Mesenchymal stem cell (in vitro differentiated cells and primary cell): ENCODE results near the gene NCEH1.
A peak's percentile ranks its signal among the peaks of the same experiment; 100 is the strongest.

Source experiments
- DNase-seq: peaks from one replicate; pipeline ENCODE4 v3.0.0-alpha.2; 2013
- H2AFZ ChIP-seq: one replicate; pipeline ENCODE4 v1.6.1; 2013; ENCODE audit warnings: low read depth, mild to moderate bottlenecking, control low read depth, inconsistent platforms, low read length, moderate library complexity
- H2AK5ac ChIP-seq: 2 replicates; pipeline ENCODE4 v1.6.1; 2013; ENCODE audit warnings: low read length, moderate library complexity, mild to moderate bottlenecking, inconsistent platforms; ENCODE audit not compliant: severe bottlenecking
- H2BK120ac ChIP-seq: one replicate; pipeline ENCODE4 v1.6.1; 2013; ENCODE audit warnings: low read depth, mild to moderate bottlenecking, inconsistent platforms, low read length, moderate library complexity
- H2BK12ac ChIP-seq, 2 experiments: one replicate each; pipeline ENCODE4 v1.6.1; 2013; ENCODE audit warnings: inconsistent platforms in 2 of 2, low read length in 2 of 2, mild to moderate bottlenecking in 2 of 2, moderate library complexity in 2 of 2, control low read depth in 1 of 2
- H2BK15ac ChIP-seq: one replicate; pipeline ENCODE4 v1.6.1; 2013; ENCODE audit warnings: mild to moderate bottlenecking, low read depth, inconsistent platforms; ENCODE audit not compliant: poor library complexity, severe bottlenecking
- H2BK5ac ChIP-seq: 2 replicates; pipeline ENCODE4 v1.6.1; 2013; ENCODE audit warnings: low read depth, mild to moderate bottlenecking, low read length, control low read depth, inconsistent platforms; ENCODE audit not compliant: poor library complexity, severe bottlenecking
- H3K14ac ChIP-seq, 2 experiments: one replicate each; pipeline ENCODE4 v1.6.1; 2013; ENCODE audit warnings: inconsistent platforms in 2 of 2, low read length in 2 of 2, control low read depth in 1 of 2, mild to moderate bottlenecking in 1 of 2, moderate library complexity in 1 of 2
- H3K18ac ChIP-seq, 2 experiments: one replicate each; pipeline ENCODE4 v1.6.1; 2013; ENCODE audit warnings: inconsistent platforms in 2 of 2, low read length in 2 of 2, control low read depth in 1 of 2, low read depth in 1 of 2, mild to moderate bottlenecking in 1 of 2
- H3K23ac ChIP-seq, 2 experiments: one replicate each; pipeline ENCODE4 v1.6.1; 2013; ENCODE audit warnings: inconsistent platforms in 2 of 2, low read length in 2 of 2, mild to moderate bottlenecking in 2 of 2, moderate library complexity in 2 of 2, control low read depth in 1 of 2
- H3K27ac ChIP-seq: 2 replicates; pipeline ENCODE4 v1.5.1; 2013; ENCODE audit warnings: mild to moderate bottlenecking, moderate library complexity, low read length, control low read depth, inconsistent platforms; ENCODE audit not compliant: poor library complexity, severe bottlenecking
- H3K27me3 ChIP-seq, 2 experiments: 2 replicates each; pipeline versions ENCODE4 v1.6.1 to v1.7.0; 2013; ENCODE audit warnings: low read length in 2 of 2, mild to moderate bottlenecking in 2 of 2, moderate library complexity in 2 of 2, control low read depth in 1 of 2, inconsistent platforms in 1 of 2; ENCODE audit not compliant: control insufficient read depth in 1 of 2, insufficient read depth in 1 of 2
- H3K36me3 ChIP-seq, 2 experiments: 2 replicates each; pipeline versions ENCODE4 v1.6.1 to v1.7.0; 2013; ENCODE audit warnings: low read length in 2 of 2, control low read depth in 1 of 2, inconsistent platforms in 1 of 2, low read depth in 1 of 2, mild to moderate bottlenecking in 1 of 2; ENCODE audit not compliant: insufficient read depth in 2 of 2, control insufficient read depth in 1 of 2
- H3K4ac ChIP-seq, 2 experiments: one replicate each; pipeline ENCODE4 v1.6.1; 2013; ENCODE audit warnings: inconsistent platforms in 2 of 2, low read length in 2 of 2, mild to moderate bottlenecking in 2 of 2, moderate library complexity in 2 of 2, control low read depth in 1 of 2, low read depth in 1 of 2
- H3K4me1 ChIP-seq: 2 replicates; pipeline ENCODE4 v1.6.1; 2013; ENCODE audit warnings: low read depth, low read length, control low read depth; ENCODE audit not compliant: control insufficient read depth, insufficient read depth
- H3K4me2 ChIP-seq: 2 replicates; pipeline ENCODE4 v1.6.1; 2013; ENCODE audit warnings: low read length, mild to moderate bottlenecking, inconsistent platforms; ENCODE audit not compliant: poor library complexity, severe bottlenecking
- H3K4me3 ChIP-seq, 2 experiments: 2 replicates each; pipeline versions ENCODE4 v1.5.1 to v1.7.0; 2013; ENCODE audit warnings: low read length in 2 of 2, mild to moderate bottlenecking in 2 of 2, control low read depth in 1 of 2, low read depth in 1 of 2; ENCODE audit not compliant: insufficient read depth in 1 of 2
- H3K79me1 ChIP-seq: replicated peaks from 2 replicates; pipeline ENCODE4 v1.6.1; 2013; ENCODE audit warnings: mild to moderate bottlenecking, control low read depth, low read length, inconsistent platforms; ENCODE audit not compliant: poor library complexity, severe bottlenecking
- H3K9ac ChIP-seq: 2 replicates; pipeline ENCODE4 v1.7.0; 2013; ENCODE audit warnings: mild to moderate bottlenecking, low read length, moderate library complexity
- H3K9me3 ChIP-seq: 2 replicates; pipeline ENCODE4 v1.7.0; 2013; ENCODE audit warnings: mild to moderate bottlenecking, low read length; ENCODE audit not compliant: control insufficient read depth
- H4K8ac ChIP-seq: one replicate; pipeline ENCODE4 v1.6.1; 2013; ENCODE audit warnings: inconsistent platforms, mild to moderate bottlenecking, low read length, moderate library complexity
- H4K91ac ChIP-seq: one replicate; pipeline ENCODE4 v1.6.1; 2013; ENCODE audit warnings: mild to moderate bottlenecking, low read length, inconsistent platforms
- WGBS: methylation state at CpG from one replicate; pipeline ENCODE4 v1.1.7; 2013; ENCODE audit warnings: mixed read lengths; 5-methylcytosine and 5-hydroxymethylcytosine counted together

Gene NCEH1

DNA sequence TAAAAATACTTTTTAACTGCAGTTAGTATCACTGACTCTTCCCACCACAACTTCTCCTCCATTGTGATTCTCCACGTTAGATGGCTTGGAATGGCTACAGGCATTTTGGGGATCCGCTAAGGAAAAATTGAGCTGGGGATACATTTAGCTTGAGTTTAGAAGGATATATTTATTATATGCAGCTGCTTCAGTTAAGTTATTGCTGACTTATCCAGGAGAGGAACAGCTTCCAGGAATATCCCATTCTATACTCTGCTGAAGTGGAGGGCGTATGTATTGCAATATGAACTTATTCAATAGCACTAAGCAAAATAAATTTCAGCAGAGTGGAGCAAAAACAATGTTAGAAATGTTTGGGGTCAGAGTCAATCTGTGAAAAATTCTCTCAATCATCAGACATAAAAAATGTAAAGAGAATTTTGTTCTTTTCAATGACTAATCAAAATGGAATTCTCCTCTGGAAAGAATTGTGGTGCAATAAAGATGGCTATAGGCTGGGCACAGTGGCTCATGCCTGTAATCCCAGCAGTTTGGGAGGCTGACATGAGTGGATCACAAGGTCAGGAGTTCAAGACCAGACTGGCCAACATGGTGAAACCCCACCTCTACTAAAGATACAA is 84.7 kb downstream of the NCEH1 start:
- H2AK5ac ChIP-seq, result no peak overlapping the region
- H3K27ac ChIP-seq, result peak overlapping the region; percentile 82
- no peak overlapping the region for H2BK5ac ChIP-seq
- no peak overlapping the region for H4K91ac ChIP-seq
- no peak overlapping the region for H3K9ac ChIP-seq
- no peaks in the 10 kb centered on the region for H3K9me3 ChIP-seq
- no peak overlapping the region for H3K4me3 ChIP-seq
- no peak overlapping the region for H3K23ac ChIP-seq
- no peak overlapping the region for H2BK15ac ChIP-seq
- no peak overlapping the region for H3K18ac ChIP-seq
- no peak overlapping the region for H3K4ac ChIP-seq
- H3K14ac ChIP-seq, result no peak overlapping the region
- peaks cover 3% of the 10 kb centered on the region for H3K4me1 ChIP-seq
- peaks cover 3% of the 10 kb centered on the region for H3K79me1 ChIP-seq
- WGBS, result 50% methylated on average over 2 of the region's 3 CpGs
- no peak overlapping the region for H4K8ac ChIP-seq
- no peak overlapping the region for H2BK120ac ChIP-seq
- no peak overlapping the region for H2AFZ ChIP-seq
- no peak overlapping the region for H3K4me2 ChIP-seq
- H3K27me3 ChIP-seq, result no peaks in the 10 kb centered on the region
- no peaks in the 10 kb centered on the region for H3K36me3 ChIP-seq
- no peak overlapping the region for H2BK12ac ChIP-seq
- no peak for DNase-seq

DNA sequence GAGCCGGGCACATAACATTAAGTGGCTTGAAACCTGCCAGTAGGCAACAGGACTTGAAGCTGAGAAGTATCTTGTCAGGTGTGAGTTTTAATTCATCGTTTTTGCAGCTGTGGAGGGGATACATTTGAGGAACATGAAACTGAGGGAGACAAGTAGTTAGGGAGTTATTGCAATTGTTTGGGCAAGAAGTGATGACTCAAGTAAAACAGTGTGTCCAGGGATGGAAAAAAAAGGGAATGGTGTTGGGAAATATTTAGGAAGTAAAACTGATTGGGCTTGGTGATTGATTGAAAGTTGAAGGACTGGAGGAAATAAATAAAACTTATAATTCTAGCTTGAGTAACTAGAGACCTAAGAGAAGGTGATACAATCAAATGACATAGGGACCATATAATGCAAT is 85.5 kb downstream of the NCEH1 start:
- Histone ChIP-seq H3K79me1 (peaks cover 3% of the 10 kb centered on the region), H3K27ac (peak overlapping the region; percentile 82), H3K27me3 (no peaks in the 10 kb centered on the region), H3K36me3 (no peaks in the 10 kb centered on the region), H3K14ac (no peak overlapping the region), H3K9ac (no peak overlapping the region), H3K18ac (no peak overlapping the region), H2BK12ac (no peak overlapping the region), H4K91ac (no peak overlapping the region), H3K4me1 (peaks cover 3% of the 10 kb centered on the region), H3K23ac (no peak overlapping the region), H2BK120ac (no peak overlapping the region), H2AFZ (no peak overlapping the region), H3K4ac (no peak overlapping the region), H3K9me3 (no peaks in the 10 kb centered on the region), H3K4me2 (no peak overlapping the region), H2BK5ac (no peak overlapping the region), H2AK5ac (peak overlapping the region; percentile 79), H3K4me3 (no peak overlapping the region), H4K8ac (no peak overlapping the region), H2BK15ac (no peak overlapping the region)
- DNase-seq, result peak; percentile 64
- WGBS, result 96% methylated on average over 2 of the region's 2 CpGs

DNA sequence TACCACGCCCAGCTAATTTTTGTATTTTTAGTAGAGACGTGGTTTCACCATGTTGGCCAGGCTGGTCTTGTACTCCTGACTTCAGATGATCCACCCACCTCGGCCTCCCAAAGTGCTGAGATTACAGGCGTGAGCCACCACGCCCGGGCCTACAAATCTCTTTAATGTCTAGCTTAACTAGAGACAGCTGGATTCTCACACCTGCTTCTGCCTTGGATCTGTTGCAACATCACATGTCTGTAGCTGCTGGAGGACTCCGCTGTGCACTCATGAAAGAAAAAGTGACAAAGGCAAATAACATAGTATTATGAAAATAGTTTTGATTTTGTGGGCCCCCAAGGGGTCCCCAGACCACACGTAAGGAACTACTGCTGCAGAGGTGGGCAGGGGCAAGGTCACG is 85.9 kb downstream of the NCEH1 start:
- peak overlapping the region; percentile 82 for H3K27ac ChIP-seq
- no peak overlapping the region for H4K8ac ChIP-seq
- no peaks in the 10 kb centered on the region for H3K27me3 ChIP-seq
- H2BK5ac ChIP-seq, result no peak overlapping the region
- H3K14ac ChIP-seq, result no peak overlapping the region
- H2AFZ ChIP-seq, result no peak overlapping the region
- no peak overlapping the region for H3K9ac ChIP-seq
- no peaks in the 10 kb centered on the region for H3K9me3 ChIP-seq
- H3K18ac ChIP-seq, result no peak overlapping the region
- no peak overlapping the region for H2BK12ac ChIP-seq
- no peak overlapping the region for H2BK120ac ChIP-seq
- no peak overlapping the region for H4K91ac ChIP-seq
- no peak overlapping the region for H3K4me2 ChIP-seq
- H2BK15ac ChIP-seq, result no peak overlapping the region
- no peaks in the 10 kb centered on the region for H3K36me3 ChIP-seq
- no peak overlapping the region for H3K4me3 ChIP-seq
- peaks cover 3% of the 10 kb centered on the region for H3K4me1 ChIP-seq
- H3K23ac ChIP-seq, result no peak overlapping the region
- 94% methylated on average over 9 of the region's 9 CpGs for WGBS
- H3K4ac ChIP-seq, result no peak overlapping the region
- peak overlapping the region; percentile 79 for H2AK5ac ChIP-seq
- H3K79me1 ChIP-seq, result peaks cover 3% of the 10 kb centered on the region
- no peak for DNase-seq

DNA sequence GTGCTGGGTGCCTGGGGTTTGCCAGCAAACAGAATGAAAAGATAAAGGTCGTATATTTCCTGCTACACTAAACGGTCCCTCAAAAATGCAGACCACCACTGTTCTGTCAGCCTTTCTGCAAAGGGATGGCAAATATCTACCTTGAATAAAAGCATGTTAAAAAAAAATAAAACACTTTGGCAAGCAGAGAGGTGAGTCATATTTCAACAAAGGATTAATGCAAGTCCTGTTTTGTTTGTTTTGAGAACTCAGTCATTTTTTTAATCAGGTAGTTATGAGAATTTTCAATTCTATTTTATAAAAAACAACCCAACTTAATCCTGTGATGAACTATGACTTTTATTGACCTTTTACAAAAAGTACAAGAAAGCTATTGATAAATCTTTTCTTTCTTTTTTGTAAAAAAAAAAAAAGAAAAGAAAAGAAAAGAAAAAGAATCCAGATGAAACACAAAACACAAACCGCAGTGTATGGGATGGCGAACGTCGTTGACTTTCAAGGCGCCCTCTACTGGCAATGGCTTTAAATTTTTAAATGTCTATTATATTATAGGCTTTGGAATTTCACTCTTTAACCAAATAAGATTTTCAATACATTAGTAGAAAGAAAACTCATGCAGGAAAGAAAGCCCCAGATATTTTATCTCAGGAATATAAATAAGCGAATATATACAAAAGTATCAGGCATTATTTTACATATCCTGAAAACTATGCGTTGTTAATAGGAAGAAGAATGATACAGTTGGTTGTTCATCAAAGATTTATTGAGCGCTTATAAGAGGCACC is 87.8 kb downstream of the NCEH1 start:
- Histone ChIP-seq H2BK15ac (no peak overlapping the region), H3K4me3 (no peak overlapping the region), H3K27ac (peak overlapping the region; percentile 69), H3K9ac (peak overlapping the region; percentile 70), H2BK120ac (no peak overlapping the region), H2BK12ac (no peak overlapping the region), H3K4me2 (peak overlapping the region; percentile 12), H4K91ac (no peak overlapping the region), H3K79me1 (no peaks in the 10 kb centered on the region), H2BK5ac (peak overlapping the region; percentile 61), H3K14ac (no peak overlapping the region), H3K23ac (no peak overlapping the region), H3K4me1 (peaks cover 3% of the 10 kb centered on the region), H3K27me3 (no peaks in the 10 kb centered on the region), H3K4ac (no peak overlapping the region), H2AFZ (no peak overlapping the region), H4K8ac (no peak overlapping the region), H3K18ac (no peak overlapping the region), H3K9me3 (no peaks in the 10 kb centered on the region), H3K36me3 (no peaks in the 10 kb centered on the region), H2AK5ac (peak overlapping the region; percentile 92)
- 76% methylated on average over 4 of the region's 10 CpGs for WGBS
- DNase-seq, result peak; percentile 44
